HL-60 (cell line): ENCODE measurements around the gene HMCN1.

Experiments
- DNase-seq, 2 experiments: peaks; one replicate each; pipeline ENCODE4 v3.0.0-alpha.2; 2010 to 2020; ENCODE audit warnings: low read depth in 1 of 2, low spot score in 1 of 2
- H3K27ac ChIP-seq: fragments of 250-450 bp; sonication (Bioruptor Pico); replicated peaks from 2 replicates; pipeline ENCODE4 v1.5.1; 2020; ENCODE audit warnings: mild to moderate bottlenecking, moderate library complexity
- H3K27me3 ChIP-seq: fragments of 250-450 bp; sonication (Bioruptor Pico); 2 replicates; pipeline ENCODE4 v1.5.1; 2021; ENCODE audit warnings: mild to moderate bottlenecking, moderate library complexity; ENCODE audit not compliant: insufficient read depth, poor library complexity, severe bottlenecking
- H3K4me3 ChIP-seq: replicated peaks from 2 replicates; pipeline ENCODE4 v1.5.1; 2011; ENCODE audit warnings: mild to moderate bottlenecking, control low read depth, low read length; ENCODE audit not compliant: insufficient read depth
- CTCF ChIP-seq: IDR thresholded peaks from one replicate; pipeline ENCODE4 v1.5.1; 2011; ENCODE audit warnings: low read length, control low read depth, inconsistent platforms; ENCODE audit not compliant: insufficient read depth
- GABPA ChIP-seq: IDR thresholded peaks from 2 replicates; pipeline ENCODE4 v1.6.1; 2012; ENCODE audit warnings: low read depth
- POLR2AphosphoS5 ChIP-seq: IDR thresholded peaks from 2 replicates; pipeline ENCODE4 v1.6.1; 2012; ENCODE audit warnings: low read depth
- SPI1 ChIP-seq: IDR thresholded peaks from 2 replicates; pipeline ENCODE4 v1.6.1; 2012; ENCODE audit warnings: low read depth, mild to moderate bottlenecking, borderline replicate concordance
- TF ChIP-seq, protein P1 (sequence below): IDR thresholded peaks from 2 replicates; pipeline ENCODE4 v1.6.1; 2012; ENCODE audit warnings: low read depth; ENCODE audit not compliant: insufficient replicate concordance

HMCN1 gene

GRCh38 chr1:186142159-186142558 lies 408.0 kb downstream of the HMCN1 start:
- no peak overlapping the region for H3K27ac ChIP-seq
- no peak overlapping the region for H3K4me3 ChIP-seq
- H3K27me3 ChIP-seq, result peaks cover 2% of the 10 kb centered on the region
- no peak for TF ChIP-seq CTCF
- TF ChIP-seq, protein P1, sequence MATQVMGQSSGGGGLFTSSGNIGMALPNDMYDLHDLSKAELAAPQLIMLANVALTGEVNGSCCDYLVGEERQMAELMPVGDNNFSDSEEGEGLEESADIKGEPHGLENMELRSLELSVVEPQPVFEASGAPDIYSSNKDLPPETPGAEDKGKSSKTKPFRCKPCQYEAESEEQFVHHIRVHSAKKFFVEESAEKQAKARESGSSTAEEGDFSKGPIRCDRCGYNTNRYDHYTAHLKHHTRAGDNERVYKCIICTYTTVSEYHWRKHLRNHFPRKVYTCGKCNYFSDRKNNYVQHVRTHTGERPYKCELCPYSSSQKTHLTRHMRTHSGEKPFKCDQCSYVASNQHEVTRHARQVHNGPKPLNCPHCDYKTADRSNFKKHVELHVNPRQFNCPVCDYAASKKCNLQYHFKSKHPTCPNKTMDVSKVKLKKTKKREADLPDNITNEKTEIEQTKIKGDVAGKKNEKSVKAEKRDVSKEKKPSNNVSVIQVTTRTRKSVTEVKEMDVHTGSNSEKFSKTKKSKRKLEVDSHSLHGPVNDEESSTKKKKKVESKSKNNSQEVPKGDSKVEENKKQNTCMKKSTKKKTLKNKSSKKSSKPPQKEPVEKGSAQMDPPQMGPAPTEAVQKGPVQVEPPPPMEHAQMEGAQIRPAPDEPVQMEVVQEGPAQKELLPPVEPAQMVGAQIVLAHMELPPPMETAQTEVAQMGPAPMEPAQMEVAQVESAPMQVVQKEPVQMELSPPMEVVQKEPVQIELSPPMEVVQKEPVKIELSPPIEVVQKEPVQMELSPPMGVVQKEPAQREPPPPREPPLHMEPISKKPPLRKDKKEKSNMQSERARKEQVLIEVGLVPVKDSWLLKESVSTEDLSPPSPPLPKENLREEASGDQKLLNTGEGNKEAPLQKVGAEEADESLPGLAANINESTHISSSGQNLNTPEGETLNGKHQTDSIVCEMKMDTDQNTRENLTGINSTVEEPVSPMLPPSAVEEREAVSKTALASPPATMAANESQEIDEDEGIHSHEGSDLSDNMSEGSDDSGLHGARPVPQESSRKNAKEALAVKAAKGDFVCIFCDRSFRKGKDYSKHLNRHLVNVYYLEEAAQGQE, result no peak
- no peak for TF ChIP-seq SPI1
- TF ChIP-seq GABPA, result no peak
- no peak for TF ChIP-seq POLR2AphosphoS5
- no peak for DNase-seq

GRCh38 chr1:186142916-186143315 lies 408.7 kb downstream of the HMCN1 start:
- TF ChIP-seq CTCF (no peak), POLR2AphosphoS5 (no peak), SPI1 (no peak), GABPA (no peak)
- TF ChIP-seq, protein P1, result no peak
- H3K27ac ChIP-seq, result no peak overlapping the region

GRCh38 chr1:186143481-186143880 lies 409.3 kb downstream of the HMCN1 start:
- Histone ChIP-seq H3K27ac (no peak overlapping the region), H3K4me3 (no peak overlapping the region), H3K27me3 (no peaks in the 10 kb centered on the region)
- no peak for DNase-seq
- TF ChIP-seq POLR2AphosphoS5 (no peak), GABPA (no peak), CTCF (no peak), SPI1 (no peak)
- TF ChIP-seq, protein P1, result no peak

More at GRCh38 chr1:186142916-186143315, 408.7 kb downstream of the HMCN1 start:
- no peak for DNase-seq
- Histone ChIP-seq H3K27me3 (no peaks in the 10 kb centered on the region), H3K4me3 (no peak overlapping the region)
